PC-9 (cell line): ENCODE results near the gene CCM2. TPM values are rescaled to one million over a fixed set of nuclear protein-coding genes. Genes with fewer than 3 reads are reported as not detected.

Source experiments
- BruUV-seq: library from RNA; stranded (reverse); fragments of 400-500 nt; replicated peaks from 2 replicates; lab custom pipeline; 2021; lab: Mats Ljungman, UMichigan
- CTCF ChIA-PET: fragments of 300-600 bp; sonication (Branson Sonifier 250); formaldehyde crosslinking; loops from one replicate; lab custom pipeline; 2022; ENCODE audit warnings: antibody characterized with exemption; lab: Charles Lee
- POLR2A ChIA-PET: fragments of 300-600 bp; sonication (Branson Sonifier 250); formaldehyde crosslinking; loops from one replicate; lab custom pipeline; 2022; ENCODE audit warnings: antibody characterized with exemption; ENCODE audit not compliant: unreplicated experiment; lab: Charles Lee
- DNase-seq, 2 experiments: peaks; one replicate each; pipeline versions ENCODE4 v3.0.0 to v3.0.0-alpha.2; 2015 to 2022; ENCODE audit warnings: mixed read lengths in 1 of 2
- H2AFZ ChIP-seq: fragments of 200-600 bp; sonication (generic); 2 replicates; pipeline ENCODE4 v1.8.1; 2017; ENCODE audit warnings: antibody characterized with exemption
- H3F3A ChIP-seq: fragments of 200-600 bp; sonication (generic); 2 replicates; pipeline ENCODE4 v1.8.1; 2017; ENCODE audit warnings: antibody characterized with exemption, mild to moderate bottlenecking, low read depth; ENCODE audit not compliant: insufficient read depth
- H3K27ac ChIP-seq: fragments of 200-600 bp; sonication (generic); 2 replicates; pipeline ENCODE4 v1.6.1; 2016; ENCODE audit warnings: mixed run types
- H3K27me3 ChIP-seq: fragments of 200-600 bp; sonication (generic); 2 replicates; pipeline ENCODE4 v1.6.1; 2016; ENCODE audit warnings: low read depth, mixed run types; ENCODE audit not compliant: insufficient read depth
- H3K36me3 ChIP-seq: fragments of 200-600 bp; sonication (generic); 2 replicates; pipeline ENCODE4 v1.6.1; 2016; ENCODE audit warnings: low read depth, mixed run types
- H3K4me1 ChIP-seq: fragments of 200-600 bp; sonication (generic); replicated peaks from 2 replicates; pipeline ENCODE4 v1.6.1; 2016; ENCODE audit warnings: mixed run types; ENCODE audit not compliant: insufficient read depth
- H3K4me2 ChIP-seq: fragments of 200-600 bp; sonication (generic); 2 replicates; pipeline ENCODE4 v1.6.1; 2017; ENCODE audit warnings: mixed run types
- H3K4me3 ChIP-seq: fragments of 200-600 bp; sonication (generic); 2 replicates; pipeline ENCODE4 v1.6.1; 2016; ENCODE audit warnings: mixed run types
- H3K79me2 ChIP-seq: fragments of 200-600 bp; sonication (generic); 2 replicates; pipeline ENCODE4 v1.6.1; 2017; ENCODE audit warnings: low read depth, mixed run types
- H3K9me2 ChIP-seq: fragments of 200-600 bp; sonication (generic); 2 replicates; pipeline ENCODE4 v1.8.1; 2017; ENCODE audit warnings: mild to moderate bottlenecking; ENCODE audit not compliant: insufficient read depth
- H3K9me3 ChIP-seq: fragments of 200-600 bp; sonication (generic); 2 replicates; pipeline ENCODE4 v1.8.1; 2016; ENCODE audit warnings: low read depth; ENCODE audit not compliant: insufficient read depth
- H4K20me1 ChIP-seq: fragments of 200-600 bp; sonication (generic); 2 replicates; pipeline ENCODE4 v1.8.1; 2017; ENCODE audit not compliant: insufficient read depth
- EZH2 ChIP-seq: fragments of 200-600 bp; sonication (generic); IDR thresholded peaks from 2 replicates; pipeline ENCODE4 v1.8.0; 2017; ENCODE audit warnings: antibody characterized with exemption, low read depth
- intact Hi-C: fragments of 100-400 bp; cut with micrococcal nuclease; formaldehyde crosslinking; loops from one replicate; pipeline ENCODE4 v1.10.0; 2022; ENCODE audit not compliant: unreplicated experiment
- total RNA-seq: library from RNA; stranded (reverse); gene quantifications from 2 replicates; pipeline ENCODE4 v1.2.3, GENCODE V29; 2021
- TF ChIP-seq, protein P1 (sequence below): fragments of 200-600 bp; sonication (generic); conservative IDR thresholded peaks from 2 replicates; pipeline ENCODE4 v1.6.1; 2017; ENCODE audit warnings: mixed run types, antibody characterized with exemption, mild to moderate bottlenecking, moderate library complexity

The CCM2 gene
- total RNA-seq, 1 experiment from 2014 or later: 54.2 TPM

- peak overlapping the region; percentile 39 for H3K4me2 ChIP-seq
- no peaks in the 10 kb centered on the region for H3K27me3 ChIP-seq
- H3K4me3 ChIP-seq: no peak overlapping the region
- H3K4me1 ChIP-seq: peaks cover 28% of the 10 kb centered on the region
- no peaks in the 10 kb centered on the region for H4K20me1 ChIP-seq
- H3K9me2 ChIP-seq: no peaks in the 10 kb centered on the region
- intact Hi-C loops: loop anchor here (2.0 to 5.0 kb wide), 2 partner anchors 44 to 48 kb away; partner anchors contain the start of gene CCM2
- H3K9me3 ChIP-seq: no peaks in the 10 kb centered on the region
- 0 out of 2 replicates have a peak, but pooled peaks cover 3% of the 10 kb centered on the region for H3K79me2 ChIP-seq
- TF ChIP-seq, protein P1, sequence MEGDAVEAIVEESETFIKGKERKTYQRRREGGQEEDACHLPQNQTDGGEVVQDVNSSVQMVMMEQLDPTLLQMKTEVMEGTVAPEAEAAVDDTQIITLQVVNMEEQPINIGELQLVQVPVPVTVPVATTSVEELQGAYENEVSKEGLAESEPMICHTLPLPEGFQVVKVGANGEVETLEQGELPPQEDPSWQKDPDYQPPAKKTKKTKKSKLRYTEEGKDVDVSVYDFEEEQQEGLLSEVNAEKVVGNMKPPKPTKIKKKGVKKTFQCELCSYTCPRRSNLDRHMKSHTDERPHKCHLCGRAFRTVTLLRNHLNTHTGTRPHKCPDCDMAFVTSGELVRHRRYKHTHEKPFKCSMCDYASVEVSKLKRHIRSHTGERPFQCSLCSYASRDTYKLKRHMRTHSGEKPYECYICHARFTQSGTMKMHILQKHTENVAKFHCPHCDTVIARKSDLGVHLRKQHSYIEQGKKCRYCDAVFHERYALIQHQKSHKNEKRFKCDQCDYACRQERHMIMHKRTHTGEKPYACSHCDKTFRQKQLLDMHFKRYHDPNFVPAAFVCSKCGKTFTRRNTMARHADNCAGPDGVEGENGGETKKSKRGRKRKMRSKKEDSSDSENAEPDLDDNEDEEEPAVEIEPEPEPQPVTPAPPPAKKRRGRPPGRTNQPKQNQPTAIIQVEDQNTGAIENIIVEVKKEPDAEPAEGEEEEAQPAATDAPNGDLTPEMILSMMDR: no peak
- no peak for TF ChIP-seq EZH2
- no TSS peak for BruUV-seq
- peak; percentile 68 to 98 for DNase-seq
- ChIA-PET POLR2A (interaction anchor here (0.6 kb wide), 5 partner anchors 19 to 837 kb away, joined by 3 to 9 read pairs (median 6); no protein-coding TSS in a partner anchor), CTCF (interaction anchor here (0.7 kb wide), 2 partner anchors 87 to 1466 kb away, joined by 3 read pairs; partner anchors contain the start of gene STK17A)
- H3K36me3 ChIP-seq: peaks cover 25% of the 10 kb centered on the region; the same call in 1 of the 2 replicates
- H3K27ac ChIP-seq: peak overlapping the region; percentile 79
- peaks cover 17% of the 10 kb centered on the region for H3F3A ChIP-seq
- H2AFZ ChIP-seq: no peak overlapping the region
Measured at GRCh38 chr7:45048748-45049147, 48.7 kb downstream of the CCM2 start.

DNA sequence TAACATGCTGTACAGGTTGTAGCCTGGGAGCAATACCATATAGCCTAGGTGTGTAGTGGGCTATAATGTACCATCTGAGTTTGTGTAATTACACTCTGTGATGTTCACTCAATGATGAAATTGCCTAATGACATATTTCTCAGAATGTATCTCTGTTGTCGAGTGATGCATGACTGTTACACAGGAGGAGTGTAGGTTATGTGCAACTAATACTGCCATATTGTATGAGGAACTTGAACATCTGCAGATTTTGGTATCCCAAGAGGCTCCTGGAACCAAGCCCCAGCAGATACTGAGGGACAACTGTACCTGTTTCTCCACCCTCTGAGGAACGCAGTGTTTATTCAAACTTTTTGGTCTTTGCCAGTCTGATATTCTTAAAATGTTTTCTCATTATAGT is 50.2 kb downstream of the CCM2 start:
- H3K9me3 ChIP-seq: no peaks in the 10 kb centered on the region
- TF ChIP-seq EZH2: no peak
- TF ChIP-seq, protein P1: no peak
- H3K79me2 ChIP-seq: 0 out of 2 replicates have a peak, but pooled peaks cover 3% of the 10 kb centered on the region
- no peaks in the 10 kb centered on the region for H3K9me2 ChIP-seq
- ChIA-PET POLR2A (no interaction called here), CTCF (no interaction called here)
- BruUV-seq: no TSS peak
- peaks cover 20% of the 10 kb centered on the region; the same call in 1 of the 2 replicates for H3K36me3 ChIP-seq
- H3K27ac ChIP-seq: no peak overlapping the region
- no peaks in the 10 kb centered on the region for H3K27me3 ChIP-seq
- peaks cover 28% of the 10 kb centered on the region for H3K4me1 ChIP-seq
- no peak overlapping the region for H2AFZ ChIP-seq
- no peak overlapping the region for H3K4me3 ChIP-seq
- no peak overlapping the region for H3K4me2 ChIP-seq
- DNase-seq: no peak
- intact Hi-C loops: no loop called here
- H4K20me1 ChIP-seq: no peaks in the 10 kb centered on the region
- H3F3A ChIP-seq: peaks cover 17% of the 10 kb centered on the region

DNA sequence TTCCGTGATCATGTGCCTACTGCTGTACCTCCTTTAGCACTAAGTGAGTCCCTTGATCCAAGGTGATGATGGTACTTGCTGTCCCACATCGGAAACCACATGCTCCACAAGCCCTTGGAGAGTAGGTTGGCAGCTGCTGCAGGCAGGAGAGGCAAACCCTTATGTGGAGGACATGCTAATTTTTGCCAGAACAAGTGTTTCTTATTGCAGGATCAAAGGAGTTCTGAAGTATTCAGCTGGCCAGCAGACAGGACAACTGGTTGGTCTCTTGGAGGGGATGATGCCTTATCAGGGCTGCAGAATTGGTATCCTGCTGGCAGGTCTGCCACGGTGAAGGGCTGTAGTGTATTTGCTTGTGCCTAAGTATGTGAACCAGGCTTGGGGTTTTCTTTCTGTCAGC is 52.0 kb downstream of the CCM2 start:
- ChIA-PET CTCF (no interaction called here), POLR2A (no interaction called here)
- no peak for DNase-seq
- Histone ChIP-seq H3K4me1 (peaks cover 33% of the 10 kb centered on the region), H3K27ac (no peak overlapping the region), H3F3A (peaks cover 26% of the 10 kb centered on the region), H3K36me3 (0 out of 2 replicates have a peak, but pooled peaks cover 7% of the 10 kb centered on the region), H3K4me3 (no peak overlapping the region), H4K20me1 (no peaks in the 10 kb centered on the region), H3K9me3 (no peaks in the 10 kb centered on the region), H3K79me2 (peaks cover 17% of the 10 kb centered on the region), H3K27me3 (no peaks in the 10 kb centered on the region), H2AFZ (no peak overlapping the region), H3K4me2 (no peak overlapping the region), H3K9me2 (no peaks in the 10 kb centered on the region)
- intact Hi-C loops: no loop called here
- BruUV-seq: no TSS peak
- TF ChIP-seq, protein P1: no peak
- TF ChIP-seq EZH2: no peak
